NCI-H774 (cell line): ENCODE data around the gene IQCH.
"Not testable (repeated sequence)": the region's sequence is repeated elsewhere in the genome, so short reads cannot be mapped to it uniquely, and the experiment has no call there.

Experiments used
- DNase-seq: peaks from one replicate; lab custom pipeline; 2025; lab: John Stamatoyannopoulos, UW

The IQCH gene

DNA sequence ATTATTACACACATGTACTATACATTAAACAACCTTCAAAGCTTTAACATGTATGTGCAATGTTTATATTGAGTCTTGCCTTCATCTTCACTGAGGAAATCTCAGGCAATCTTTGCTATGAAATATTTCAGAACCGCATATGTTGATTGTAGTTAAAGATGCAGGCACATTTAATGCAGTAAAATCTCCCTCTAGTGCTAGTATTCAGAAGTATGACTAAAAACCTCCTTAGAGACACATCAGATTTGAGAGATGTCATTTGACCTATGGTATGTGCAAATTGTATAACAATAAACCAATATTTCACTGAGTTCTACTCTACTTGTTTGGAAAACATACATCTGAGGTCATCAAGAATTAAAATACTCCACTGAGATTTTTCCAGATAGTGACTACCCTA, 142.6 kb downstream of the IQCH start:
- no peak for DNase-seq

DNA sequence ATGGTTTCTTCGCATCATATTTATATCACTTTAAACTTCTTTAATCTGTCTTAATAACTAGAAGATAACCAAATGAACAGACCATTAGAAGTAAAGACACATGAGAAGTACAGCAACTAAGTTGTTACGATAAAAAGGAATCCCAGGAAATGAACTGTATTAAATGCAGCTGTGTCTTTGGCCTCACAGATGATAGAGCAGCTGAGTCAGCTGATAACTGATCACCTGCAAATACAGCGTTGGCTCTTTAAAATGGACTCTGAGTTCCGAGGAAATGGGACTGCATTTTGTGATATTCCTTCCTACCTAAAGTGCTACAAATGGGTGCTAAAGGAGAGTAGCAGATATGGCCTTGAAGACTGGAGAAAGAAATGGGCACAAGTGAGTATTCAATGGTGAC, 145.3 kb downstream of the IQCH start:
- DNase-seq: no peak

DNA sequence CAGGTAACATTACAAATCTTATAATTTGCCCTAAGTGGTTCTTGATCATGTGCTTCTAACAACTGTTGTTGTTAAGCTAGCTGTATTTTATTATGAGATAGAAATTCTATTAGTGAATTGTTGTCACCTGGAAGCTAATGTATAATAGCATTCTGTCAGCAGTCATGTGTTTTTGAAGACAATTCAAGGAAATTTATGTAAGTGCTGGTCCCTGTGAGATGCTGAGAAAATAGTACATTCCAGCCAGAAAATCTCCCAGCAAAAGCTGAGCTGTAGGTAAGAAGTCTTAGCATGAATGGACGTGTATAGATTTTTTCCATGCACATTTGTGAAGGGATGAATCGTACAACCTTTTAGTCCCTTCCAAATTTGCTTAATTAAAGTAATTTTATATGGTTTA, 146.3 kb downstream of the IQCH start:
- no peak for DNase-seq

DNA sequence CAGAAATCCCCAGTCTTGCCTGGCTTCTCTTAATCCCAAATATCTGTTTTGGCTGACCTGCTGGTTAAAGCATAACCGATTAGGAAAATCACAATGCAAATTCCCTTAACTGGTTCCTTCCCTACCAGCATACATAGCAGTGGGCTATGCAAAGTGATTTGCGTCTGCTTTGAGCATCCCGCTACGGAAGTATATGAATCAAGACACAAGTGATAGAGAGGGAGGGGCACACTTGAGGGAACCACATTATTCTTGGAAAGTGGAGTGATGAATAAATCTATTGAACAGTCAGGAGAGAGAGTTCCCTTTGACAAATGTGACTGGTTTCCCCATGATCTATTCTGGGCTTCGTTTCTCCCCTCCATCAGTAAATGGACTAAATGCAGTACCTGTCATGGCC, 146.8 kb downstream of the IQCH start:
- no peak for DNase-seq

DNA sequence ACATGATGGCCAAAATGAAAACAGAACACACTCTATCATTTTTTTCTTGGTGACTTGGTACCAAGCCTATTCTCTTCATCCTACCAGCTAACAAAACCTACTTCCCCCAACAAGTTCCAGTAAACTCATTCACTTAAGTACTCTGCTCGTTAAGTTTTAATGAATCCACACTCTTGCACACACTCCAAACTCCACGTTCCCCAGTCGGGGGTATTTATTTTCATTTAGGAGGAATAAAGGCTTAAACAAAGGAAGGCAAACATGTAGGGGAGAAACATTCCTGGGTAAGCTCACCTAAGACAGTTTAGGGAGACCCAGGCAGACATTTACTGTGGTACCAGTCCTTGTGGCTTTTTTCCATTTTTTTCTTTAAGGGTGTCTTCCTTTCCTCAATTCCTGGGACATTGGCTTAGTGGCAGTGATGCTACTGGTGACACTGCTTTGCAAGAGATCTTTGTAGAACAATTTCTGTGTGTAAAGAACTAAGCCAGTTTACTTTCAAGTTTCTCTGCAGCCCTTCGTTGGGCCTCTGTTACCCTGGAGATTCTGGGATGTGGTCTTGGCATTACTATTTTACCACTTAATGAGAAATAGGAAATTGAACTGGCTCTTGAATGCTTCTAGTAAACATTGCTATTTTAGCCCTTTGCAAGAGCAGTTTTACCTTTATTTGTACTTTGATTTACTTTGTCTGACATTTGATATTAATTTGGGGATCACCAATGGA, 149.0 kb downstream of the IQCH start:
- no peak for DNase-seq

DNA sequence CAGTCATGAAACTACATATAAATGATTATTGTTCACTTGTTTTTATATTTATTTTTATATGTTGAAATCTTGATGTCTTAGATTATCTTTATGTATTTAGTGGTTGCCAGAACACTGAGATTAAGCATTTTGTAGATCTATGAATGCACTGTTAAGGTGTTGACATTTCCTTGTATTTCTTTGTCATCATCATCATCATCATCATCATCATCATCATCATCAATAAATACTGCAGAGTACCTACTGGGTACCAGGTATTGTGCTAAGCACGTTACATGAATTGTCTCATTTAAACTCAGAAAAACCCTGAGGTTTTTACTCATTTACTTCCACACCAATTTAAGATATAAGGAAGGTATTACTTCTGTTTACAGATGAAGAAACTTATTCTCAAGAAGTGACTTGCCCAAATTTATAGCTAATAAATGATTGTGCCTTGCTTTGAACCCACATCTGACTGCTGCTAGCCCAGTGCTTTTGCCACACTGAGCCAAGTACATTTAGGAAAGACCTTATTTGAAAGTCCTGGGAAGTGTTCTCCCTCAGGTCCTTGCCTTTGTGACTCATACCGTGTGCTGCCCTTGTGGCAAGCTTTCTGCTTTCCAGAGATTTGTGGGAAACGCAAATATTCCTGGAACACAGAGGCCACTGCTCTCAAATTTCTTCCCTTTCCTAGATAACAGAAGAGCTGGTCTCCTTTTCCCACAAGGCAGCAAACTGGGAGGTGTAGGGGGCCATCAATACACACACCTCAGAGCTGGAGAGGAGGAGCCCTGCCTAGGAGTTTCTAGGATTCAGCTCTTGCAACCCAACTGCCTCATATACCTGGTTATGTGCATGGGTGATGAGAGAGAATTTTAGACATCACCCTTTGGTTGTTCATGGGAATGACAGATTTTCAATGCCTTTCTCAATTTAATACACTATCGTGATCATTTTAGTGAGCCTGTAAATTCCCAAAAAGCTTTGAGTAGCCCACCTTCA, 150.9 kb downstream of the IQCH start:
- DNase-seq: no peak

DNA sequence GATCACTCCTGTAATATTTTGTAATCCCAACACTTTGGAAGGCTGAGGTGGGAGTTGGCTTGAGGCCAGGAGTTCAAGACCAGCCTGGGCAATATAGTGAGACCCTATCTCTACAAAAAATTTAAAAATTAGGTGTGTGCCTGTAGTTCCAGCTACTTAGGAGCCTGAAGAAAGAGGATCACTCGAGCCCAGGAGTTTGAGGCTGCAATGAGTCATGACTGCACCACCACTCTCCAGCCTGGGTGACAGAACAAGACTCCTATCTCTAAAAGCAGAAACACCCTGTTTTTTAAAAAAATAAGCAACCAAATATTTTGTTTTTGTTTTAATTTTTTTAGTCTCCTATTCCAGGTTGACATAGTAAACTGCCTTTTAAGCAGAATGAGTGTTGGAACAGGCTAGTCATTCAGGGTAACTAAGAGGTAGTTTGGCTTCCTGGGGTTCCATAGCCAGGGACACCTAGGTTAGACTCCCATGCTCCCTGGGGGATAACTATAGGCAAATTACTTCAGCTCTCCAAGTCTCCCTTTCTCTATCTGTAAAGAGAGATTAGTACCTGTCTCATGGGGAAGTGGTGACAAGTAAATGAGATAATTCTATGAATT, 151.8 kb downstream of the IQCH start:
- no peak for DNase-seq

DNA sequence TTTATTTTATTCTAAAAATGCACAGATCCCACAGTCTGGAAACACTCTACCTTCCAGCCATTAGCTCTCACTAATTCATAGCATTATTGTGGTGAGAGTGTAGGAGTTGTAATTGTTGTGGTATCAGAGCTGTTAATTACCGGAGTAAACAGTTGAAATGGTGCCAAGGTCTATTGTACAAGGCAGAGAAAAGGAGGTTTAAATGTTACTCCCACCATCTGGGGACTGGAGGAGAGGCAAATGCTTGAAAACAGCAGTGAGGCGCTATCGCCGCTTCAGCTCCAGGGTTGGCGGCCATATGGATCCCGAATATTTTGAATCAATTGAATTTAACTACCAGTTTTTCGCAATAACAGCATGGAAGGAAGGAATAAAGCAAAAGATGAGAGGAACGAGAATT, 153.2 kb downstream of the IQCH start:
- peak; percentile 54 for DNase-seq

DNA sequence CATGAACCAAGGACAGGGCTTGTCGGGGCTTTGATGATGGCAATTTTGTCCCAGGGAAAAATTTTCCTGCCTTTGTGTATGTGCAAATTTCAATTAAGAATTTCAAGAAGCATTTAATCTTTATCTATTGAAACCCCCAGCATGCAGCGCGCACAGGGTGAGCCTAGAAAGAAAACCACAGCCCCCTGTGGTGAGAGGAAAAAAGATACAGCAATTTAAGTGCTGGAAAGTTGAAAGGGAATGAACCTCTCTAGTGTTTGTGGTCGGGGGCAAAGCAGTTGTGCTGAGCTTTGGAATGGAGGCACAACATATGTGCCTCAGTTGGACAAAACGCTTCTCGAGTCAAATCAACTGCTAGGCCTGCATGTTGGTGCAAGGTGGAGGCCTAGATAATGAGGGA, 154.6 kb downstream of the IQCH start:
- DNase-seq: peak; percentile 18

DNA sequence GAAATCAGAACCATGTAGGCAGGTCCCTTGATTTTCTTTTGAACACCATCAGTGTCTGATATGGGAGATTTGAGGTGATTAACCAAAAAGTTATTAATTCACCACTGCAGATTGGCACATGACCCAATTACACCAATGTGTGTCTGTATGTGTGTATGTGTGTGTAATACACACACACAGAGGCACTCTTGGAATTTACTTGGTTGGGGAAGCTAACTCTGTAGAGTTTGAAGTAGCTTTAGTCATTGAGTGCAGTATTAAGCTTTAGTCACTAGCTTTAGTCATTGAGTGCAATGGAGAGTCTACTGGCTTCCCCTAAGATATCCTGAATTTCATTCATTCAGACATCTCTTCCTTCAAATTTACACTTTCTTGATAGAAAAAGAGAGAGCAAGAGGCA, 156.9 kb downstream of the IQCH start:
- DNase-seq: no peak

DNA sequence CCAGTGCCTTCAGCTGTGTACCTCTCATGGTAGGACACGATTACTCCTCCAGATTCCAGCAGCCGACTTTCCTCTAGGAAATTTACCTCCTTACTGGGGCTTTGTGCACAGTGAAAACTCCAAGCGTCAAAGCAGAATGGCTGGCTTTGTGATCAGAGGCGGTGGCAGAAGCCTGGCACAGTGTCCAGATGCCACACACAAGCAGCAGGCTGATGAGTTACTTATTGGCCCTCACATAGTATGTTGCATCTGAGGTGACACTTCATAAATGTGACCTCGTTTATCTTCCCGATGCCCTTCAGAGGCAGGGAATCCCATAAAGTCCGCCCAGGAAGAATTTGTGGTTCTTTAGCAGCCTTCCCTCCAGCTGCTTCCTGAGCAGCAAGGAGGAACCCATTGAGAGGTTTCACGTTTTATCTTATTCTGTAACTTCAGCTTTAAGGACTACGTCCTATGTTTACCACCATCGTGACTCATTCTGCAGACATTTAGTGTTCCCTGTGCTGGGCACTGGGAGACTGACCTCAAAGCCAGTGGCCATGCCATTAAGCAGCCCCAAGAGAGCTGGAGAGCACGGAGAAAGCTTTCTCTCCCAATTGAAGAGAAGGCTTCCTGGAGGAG, 159.3 kb downstream of the IQCH start:
- no peak for DNase-seq

DNA sequence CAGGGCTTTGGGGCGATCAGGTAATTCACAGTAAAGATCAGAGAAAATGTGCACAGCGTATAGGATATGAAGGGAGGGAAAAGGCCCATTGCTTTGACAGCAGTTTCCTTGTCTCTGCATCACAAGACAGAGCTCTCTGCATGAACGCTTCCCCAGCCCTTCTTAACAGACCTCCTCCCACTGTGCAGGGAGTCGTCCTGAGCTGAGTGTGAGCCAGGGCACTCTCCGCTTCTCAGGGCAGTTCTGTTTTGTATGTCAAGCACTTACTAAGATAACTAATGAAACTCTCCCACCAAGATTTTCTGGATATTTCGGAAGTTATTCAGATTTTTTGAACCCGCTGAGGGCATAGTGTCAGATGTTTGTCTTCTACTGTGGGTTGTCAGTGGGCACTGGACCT, 160.6 kb downstream of the IQCH start:
- DNase-seq: no peak

DNA sequence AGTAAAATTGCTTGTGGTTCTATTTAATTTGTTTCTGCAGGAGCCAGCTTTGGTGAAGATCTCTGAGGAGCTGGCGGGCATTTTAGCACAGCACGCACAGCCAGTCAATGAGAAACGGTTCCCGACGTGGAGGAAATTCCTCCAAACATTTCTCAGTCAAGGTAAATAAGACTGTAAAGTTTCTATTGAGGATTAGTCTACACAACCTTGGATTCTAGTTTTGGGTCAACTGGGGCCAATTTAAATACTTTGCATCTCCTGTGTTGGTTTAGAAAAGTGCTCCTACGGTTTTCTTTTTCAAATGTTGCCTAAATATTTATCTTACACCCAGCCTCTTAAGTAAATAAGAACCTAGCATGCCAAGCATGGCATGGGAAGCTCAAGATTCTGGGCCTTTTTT, 162.3 kb downstream of the IQCH start:
- DNase-seq: no peak

DNA sequence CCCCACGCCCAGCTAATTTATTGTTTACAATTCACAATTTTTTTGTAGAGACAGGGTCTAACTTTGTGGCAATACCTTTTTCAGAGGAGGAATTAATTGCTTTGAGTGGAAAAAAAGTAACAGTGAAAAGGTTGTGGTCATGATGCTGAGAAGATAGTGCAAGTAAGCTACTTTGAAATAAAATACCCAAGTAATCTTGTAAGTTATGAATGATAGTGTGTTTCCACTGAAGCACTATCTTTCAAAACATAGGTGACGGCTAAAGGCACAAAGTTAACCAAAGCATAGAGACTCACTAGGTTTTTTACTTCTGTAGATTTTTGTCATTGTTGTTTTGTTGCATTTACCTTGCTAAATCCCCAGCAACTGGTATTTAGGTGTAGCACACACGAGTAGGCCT, 165.1 kb downstream of the IQCH start:
- no peak for DNase-seq

DNA sequence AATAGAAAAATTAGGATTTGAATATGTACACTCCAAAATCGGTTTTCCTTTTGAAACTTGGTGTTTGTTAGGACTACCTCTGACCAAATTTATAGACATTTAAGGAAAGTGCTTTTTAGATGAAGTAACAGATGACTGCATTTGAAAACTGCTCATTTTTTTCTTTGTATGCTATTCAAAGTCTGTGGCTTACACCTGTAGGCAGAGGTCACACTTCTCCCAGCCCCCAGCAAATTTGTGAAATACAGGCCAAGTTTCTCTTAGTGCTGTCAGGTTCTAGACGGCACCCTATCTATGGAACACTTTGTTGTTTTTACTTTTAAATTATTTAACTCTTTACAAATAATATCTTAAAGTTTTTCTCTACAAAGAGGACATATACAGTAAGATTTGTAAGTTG, 165.6 kb downstream of the IQCH start:
- no peak for DNase-seq

DNA sequence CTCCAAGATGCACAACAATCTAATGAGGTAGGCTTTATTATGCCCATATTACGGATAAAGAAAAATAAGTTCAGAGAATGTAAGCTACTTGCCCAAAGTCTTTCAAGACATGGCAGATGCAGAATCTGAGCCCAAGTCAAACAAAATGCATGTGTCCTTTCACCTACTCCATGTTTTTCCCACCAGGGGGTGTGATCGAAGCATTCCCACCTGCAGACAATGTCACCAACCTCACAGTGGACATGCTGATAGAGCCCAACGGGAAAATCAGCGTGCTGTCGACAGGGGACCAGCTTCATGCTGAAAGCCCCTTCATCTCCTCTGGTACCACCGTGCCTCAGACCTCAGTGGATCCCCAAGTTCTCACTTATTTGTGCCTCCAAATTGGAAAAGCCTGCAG, 166.5 kb downstream of the IQCH start:
- DNase-seq: no peak

DNA sequence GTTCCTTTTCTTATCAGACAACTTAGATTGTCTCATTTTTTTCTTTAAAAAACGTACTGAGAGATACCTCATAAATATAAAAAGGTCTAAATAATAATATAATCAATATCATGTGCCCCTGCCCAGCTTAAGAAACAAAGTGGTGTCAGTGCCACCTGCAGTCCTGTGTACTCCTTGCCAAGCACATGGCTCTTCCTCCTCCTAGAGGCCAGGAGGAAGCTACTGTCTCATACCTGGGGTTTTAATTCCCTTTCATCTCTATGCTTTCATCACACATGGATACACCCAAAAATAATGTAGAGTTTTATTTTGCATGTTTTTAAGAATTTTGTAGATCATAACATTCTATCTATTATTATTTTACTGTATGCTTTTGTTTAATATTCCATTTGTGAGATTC, 167.7 kb downstream of the IQCH start:
- no peak for DNase-seq

DNA sequence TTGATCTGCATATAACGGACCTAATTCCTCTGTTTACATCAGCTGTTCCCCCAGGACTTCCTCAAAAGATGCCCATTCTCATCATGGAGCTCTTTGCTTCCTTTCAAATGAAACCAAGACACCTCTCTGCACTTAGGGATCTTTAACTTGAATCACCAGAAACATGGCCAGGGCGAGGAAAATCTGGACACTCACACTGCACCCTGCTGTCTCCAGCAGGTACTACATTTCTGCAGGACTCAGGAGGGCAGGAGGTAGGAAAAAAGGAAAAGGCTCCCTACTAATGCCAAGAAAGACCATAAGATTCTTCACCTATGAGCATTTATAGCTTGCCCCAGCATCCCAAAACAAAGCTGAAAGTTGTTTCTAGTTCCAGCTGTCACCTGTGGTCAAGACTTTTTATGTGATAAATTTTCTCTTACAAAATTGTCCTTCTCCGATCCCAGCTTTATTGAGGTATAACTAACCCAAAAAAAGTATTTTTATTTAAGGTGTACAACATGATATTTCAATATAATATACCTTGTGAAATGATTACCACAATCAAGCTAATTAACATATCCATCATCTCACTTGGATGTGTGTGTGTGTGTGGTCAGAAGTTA, 179.0 kb downstream of the IQCH start:
- DNase-seq: no peak

DNA sequence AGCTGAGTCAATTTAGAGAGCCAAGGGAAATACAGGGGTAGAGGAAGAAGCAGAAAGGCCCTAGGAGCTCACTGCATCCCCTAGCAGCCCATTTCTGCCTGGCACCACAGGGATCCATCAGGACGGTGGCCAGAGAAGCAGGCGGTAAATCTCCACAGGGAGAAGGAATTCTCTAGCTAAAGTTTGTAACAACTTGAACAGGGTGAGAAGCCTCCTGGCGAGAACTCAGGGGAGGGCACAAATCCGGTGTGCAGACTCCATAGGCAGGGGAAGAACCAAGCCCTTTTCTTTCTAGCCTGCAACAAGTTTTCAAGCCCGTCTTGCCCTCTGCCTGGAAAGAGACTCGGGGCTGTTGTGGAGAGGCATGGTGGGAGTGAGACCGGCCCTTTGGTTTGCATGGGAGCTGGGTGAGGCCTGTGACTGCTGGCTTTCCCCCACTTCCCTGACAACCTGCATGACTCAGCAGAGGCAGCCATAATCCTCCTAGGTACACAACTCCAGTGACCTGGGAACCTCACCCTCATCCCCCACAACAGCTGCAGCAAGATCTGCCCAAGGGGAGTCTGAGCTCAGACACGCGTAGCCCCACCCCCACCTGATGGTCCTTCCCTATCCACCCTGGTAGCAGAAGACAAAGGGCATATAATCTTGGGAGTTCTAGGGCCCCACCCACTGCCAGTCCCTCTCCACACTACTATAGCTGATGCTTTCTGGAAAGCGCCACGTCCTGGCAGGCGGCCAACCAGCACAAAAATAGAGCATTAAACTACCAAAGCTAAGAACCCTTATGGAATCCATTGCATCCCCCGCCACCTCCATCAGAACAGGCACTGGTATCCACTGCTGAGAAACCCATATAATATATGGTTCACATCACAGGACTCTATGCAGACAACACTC, 182.0 kb downstream of the IQCH start:
- DNase-seq: not testable (repeated sequence)

DNA sequence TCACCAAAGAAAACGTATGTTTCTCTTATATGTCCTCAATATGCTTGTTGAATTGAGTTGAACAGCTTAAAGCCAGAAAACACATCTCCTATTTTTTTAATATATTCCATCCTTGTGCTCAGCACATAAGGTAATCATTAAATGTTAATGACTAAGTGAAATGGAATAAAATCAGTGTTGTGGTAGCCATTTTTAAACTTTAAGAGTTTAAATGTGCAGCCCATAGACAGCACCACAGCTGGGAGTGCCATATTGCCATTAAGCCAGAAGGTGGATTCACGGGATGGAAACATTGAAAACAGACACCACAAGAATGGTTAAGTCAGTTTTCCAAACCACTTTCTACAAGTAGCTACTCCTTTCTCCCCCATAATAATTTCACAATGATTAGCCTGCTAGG, 189.5 kb downstream of the IQCH start:
- no peak for DNase-seq

DNA sequence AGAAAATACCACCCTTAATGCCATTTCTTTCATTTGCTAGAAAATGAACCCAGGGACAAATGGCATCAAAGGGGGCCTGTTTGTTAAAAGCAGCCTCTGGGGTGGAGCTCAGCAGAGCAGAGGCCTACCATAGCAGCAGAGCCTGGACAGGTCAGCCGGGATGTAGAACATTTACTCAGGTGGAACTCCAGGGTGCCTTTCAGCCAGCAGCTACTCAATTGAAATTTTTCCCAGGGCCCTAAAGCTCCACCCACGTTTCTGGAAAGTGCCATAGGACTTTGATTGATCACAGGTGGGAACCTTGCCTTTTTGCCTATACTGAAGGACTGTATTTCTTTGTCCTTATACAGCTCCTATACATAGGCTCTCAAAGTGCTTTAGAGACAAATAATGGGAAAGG, 191.9 kb downstream of the IQCH start:
- DNase-seq: no peak
